22Rv1 (cell line): ENCODE data around the gene SMTNL2.
"Not testable (repeated sequence)": the region's sequence is repeated elsewhere in the genome, so short reads cannot be mapped to it uniquely, and the experiment has no call there.

Experiments used
- H3K27ac ChIP-seq: fragments of 450-650 bp; 2 replicates; pipeline ENCODE4 v1.5.1; 2017
- ZFX ChIP-seq: fragments of 450-650 bp; IDR thresholded peaks from 2 replicates; pipeline ENCODE4 v1.6.1; 2017; ENCODE audit warnings: antibody characterized with exemption, borderline replicate concordance
- TF ChIP-seq, protein P1 (sequence below): fragments of 450-650 bp; IDR thresholded peaks from 2 replicates; pipeline ENCODE4 v1.5.1; 2017; ENCODE audit warnings: mild to moderate bottlenecking

SMTNL2 gene

DNA sequence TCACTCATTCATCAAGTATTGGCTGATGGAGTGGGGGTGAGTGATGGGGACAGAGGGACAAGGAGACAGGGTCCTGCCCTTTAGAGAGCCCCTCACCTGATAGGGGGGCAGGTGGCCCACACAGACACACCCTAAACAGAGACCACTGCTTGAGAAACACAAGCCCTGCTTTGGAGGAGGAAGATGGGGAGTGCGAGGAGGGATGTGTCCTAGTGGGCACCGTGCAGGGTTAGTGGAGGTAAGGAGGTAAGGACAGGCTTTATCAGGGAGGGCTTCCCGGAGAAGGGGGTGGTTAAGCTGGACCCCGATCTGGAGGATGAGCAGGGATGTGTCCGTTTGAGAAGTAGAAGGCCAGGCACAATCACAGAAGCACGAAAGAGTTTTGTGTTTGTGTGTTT, 8.2 kb upstream of the SMTNL2 start:
- no peak for TF ChIP-seq ZFX
- TF ChIP-seq, protein P1, sequence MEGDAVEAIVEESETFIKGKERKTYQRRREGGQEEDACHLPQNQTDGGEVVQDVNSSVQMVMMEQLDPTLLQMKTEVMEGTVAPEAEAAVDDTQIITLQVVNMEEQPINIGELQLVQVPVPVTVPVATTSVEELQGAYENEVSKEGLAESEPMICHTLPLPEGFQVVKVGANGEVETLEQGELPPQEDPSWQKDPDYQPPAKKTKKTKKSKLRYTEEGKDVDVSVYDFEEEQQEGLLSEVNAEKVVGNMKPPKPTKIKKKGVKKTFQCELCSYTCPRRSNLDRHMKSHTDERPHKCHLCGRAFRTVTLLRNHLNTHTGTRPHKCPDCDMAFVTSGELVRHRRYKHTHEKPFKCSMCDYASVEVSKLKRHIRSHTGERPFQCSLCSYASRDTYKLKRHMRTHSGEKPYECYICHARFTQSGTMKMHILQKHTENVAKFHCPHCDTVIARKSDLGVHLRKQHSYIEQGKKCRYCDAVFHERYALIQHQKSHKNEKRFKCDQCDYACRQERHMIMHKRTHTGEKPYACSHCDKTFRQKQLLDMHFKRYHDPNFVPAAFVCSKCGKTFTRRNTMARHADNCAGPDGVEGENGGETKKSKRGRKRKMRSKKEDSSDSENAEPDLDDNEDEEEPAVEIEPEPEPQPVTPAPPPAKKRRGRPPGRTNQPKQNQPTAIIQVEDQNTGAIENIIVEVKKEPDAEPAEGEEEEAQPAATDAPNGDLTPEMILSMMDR = no peak
- no peak overlapping the region for H3K27ac ChIP-seq

DNA sequence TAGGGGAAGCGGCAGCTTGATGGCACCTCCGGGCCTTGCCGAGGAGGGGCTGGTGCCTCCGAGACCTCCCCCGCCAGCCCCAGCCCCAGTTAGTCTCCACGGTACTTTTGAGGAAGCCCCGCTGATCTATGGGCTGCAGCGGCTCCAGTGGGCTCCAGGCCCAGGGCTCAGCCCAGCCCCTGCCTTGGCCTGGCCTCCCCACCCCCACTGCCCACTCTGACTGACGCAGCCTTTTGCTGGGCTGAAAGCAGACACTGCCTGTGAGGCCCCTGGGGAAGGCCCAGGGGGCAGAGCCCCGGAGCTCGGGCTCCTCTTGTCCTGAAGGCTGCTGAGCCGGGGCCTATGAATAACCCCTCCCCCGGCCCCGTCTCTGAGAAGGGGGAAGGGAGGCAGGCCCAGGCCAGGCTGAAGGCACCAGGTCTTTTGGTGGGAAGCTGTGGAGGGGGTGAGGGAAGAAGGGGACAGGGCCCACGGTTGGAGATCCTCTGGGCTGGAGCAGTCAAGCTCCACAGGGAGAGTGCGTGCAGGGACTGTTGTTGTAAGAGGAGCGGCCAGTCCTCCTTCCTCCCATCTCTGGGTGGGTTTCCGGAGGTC, 7.5 kb upstream of the SMTNL2 start:
- TF ChIP-seq, protein P1 = no peak
- no peak for TF ChIP-seq ZFX

DNA sequence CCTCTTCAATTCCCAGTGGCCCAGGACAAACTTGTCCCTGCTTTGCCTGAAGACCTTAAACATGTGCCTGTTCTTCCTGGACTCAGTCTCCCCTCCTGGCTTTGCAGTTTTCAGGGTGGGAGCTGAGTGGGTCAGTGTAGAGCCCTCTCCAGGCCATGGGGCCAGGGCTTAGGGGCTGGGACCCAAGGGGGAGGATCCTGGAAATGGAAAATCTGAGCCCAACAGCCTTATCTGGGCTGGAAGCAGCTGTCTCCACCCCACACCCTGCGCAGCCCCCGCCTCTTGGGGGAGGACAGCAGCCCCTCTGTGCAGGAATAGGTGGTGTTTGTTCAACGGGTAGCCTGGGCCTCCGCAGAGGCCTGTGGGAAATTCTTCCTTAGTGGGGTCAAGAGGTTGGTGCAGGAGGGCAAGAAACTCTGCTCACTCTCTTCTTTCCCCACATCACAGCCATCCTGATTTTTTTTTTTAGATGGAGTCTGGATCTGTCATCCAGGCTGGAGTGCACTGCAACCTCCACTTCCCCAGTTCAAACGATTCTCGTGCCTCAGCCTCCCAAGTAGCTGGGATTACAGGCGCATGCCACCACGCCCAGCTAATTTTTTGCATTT, 6.8 kb upstream of the SMTNL2 start:
- H3K27ac ChIP-seq = no peak overlapping the region
- no peak for TF ChIP-seq ZFX
- TF ChIP-seq, protein P1 = no peak

More for the DNA sequence above, 7.5 kb upstream of the SMTNL2 start:
- H3K27ac ChIP-seq = no peak overlapping the region

DNA sequence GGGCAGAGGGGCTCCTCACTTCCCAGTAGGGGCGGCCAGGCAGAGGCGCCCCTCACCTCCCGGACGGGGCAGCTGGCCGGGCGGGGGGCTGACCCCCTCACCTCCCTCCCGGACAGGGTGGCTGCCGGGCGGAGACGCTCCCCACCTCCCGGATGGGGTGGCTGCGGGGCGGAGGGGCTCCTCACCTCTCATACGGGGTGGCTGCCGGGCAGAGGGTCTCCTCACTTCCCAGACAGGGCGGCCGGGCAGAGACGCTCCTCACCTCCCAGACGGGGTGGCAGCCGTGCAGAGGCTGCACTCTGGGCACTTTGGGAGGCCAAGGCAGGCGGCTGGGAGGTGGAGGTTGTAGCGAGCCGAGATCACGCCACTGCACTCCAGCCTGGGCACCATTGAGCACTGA, 6.0 kb upstream of the SMTNL2 start:
- not testable (repeated sequence) for H3K27ac ChIP-seq

DNA sequence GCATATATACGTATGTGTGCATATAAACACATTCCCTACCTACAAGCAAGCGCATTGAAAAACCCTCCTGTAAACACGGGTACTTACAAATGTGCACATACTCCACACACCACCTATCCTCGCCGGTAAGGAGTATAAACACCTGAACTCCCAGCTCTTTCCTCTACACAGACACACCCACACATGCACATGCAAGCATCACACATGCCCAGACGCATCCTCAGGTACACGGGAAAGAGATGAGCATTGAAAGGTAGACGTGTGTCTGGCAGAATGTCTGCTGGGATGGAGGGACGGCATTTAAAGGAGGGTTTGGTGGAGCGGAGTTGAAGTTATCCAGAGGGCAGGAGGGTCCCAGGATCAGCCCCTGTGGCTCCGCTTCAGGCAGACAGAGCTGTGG, 4.7 kb upstream of the SMTNL2 start:
- TF ChIP-seq, protein P1 = no peak
- no peak for TF ChIP-seq ZFX
- no peak overlapping the region for H3K27ac ChIP-seq

DNA sequence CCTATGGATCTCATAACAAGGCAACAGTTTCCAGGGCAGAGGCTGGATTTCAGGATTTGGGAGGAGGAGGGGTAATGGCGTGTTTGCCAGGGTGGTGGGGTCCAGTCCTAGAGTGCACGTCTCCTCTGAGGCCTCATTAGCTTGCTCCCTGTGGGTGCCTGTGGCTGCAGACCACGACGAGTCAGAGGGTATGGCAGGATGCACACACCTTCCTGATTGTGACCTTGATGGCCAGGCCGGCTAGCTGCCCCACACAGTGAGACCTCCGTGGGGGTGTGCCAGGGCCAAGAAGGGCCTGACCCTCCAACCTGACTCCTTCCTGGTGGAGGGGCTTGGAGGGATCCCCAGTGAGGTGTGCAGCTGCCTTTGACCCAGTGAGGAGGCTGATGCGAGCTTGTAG, 4.0 kb upstream of the SMTNL2 start:
- H3K27ac ChIP-seq = no peak overlapping the region
- TF ChIP-seq ZFX = no peak
- TF ChIP-seq, protein P1 = no peak

DNA sequence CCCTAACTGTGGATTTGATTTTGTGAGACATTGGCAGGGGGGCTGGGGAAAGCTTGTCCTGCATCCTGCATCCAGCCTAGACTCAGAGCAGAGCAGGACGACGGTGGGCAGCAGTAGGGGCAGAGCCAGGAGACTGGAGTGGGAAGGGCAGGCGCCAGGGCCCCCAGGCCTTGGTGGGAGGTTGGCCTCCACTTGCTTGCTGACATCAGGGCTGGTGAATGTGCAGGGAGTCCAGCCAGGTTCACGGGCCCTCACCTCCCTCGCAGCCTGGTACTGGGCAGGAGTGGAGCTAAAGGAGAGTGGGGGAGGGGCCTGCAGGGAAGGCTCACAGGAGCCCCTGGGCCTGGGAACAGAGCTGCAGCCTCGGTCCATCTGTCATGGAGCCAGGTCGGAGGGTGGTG, 2.2 kb upstream of the SMTNL2 start:
- TF ChIP-seq, protein P1 = no peak
- no peak for TF ChIP-seq ZFX
- H3K27ac ChIP-seq = no peak overlapping the region

DNA sequence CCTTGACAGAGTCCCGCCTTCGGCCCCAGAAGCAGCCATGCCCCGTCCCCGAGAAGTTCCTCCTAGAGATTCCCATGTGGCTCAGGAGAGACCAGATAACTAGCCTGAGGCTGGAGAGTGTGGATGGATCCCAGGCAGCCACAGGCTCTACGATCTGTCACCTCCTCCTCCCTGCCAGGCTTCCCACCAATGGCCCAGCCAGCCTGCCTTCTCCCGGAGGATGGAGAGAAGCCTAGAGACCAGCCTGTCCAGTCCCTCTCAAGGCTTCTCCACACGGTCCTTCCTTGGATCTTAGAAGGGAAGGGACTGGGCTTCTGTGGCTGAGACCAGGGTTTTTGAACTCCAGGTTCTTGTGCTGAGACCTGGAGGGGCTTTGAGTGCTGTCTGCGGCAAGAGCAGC, 1.6 kb upstream of the SMTNL2 start:
- TF ChIP-seq, protein P1 = no peak
- no peak for TF ChIP-seq ZFX
- H3K27ac ChIP-seq = no peak overlapping the region
